Gastroesophageal sphincter (tissue), 3 donors: ENCODE data around the gene MRRF.

Source experiments
- CTCF ChIP-seq, 4 experiments: fragments of 200-600 bp in 2 of 4; fragments of 450-650 bp in 2 of 4; sonication (generic) in 1 of 4; IDR thresholded peaks; one replicate each; pipeline ENCODE4 v1.5.1; 2017 to 2019; ENCODE audit warnings: antibody characterized with exemption in 4 of 4, mild to moderate bottlenecking in 2 of 4, moderate library complexity in 2 of 4
- EP300 ChIP-seq: sonication (generic); formaldehyde crosslinking; IDR thresholded peaks from one replicate; pipeline ENCODE4 v1.6.1; 2017; ENCODE audit warnings: antibody characterized with exemption, mild to moderate bottlenecking
- POLR2A ChIP-seq, 2 donors: fragments of 450-650 bp; IDR thresholded peaks; one replicate each; pipeline ENCODE4 v1.6.1; 2017; ENCODE audit warnings: antibody characterized with exemption in 2 of 2, mild to moderate bottlenecking in 2 of 2, moderate library complexity in 1 of 2
- POLR2AphosphoS5 ChIP-seq: sonication (generic); formaldehyde crosslinking; IDR thresholded peaks from one replicate; pipeline ENCODE4 v1.6.1; 2017; ENCODE audit warnings: antibody characterized with exemption

GRCh38 chr9:122297512-122297911 lies 32.8 kb downstream of the MRRF start:
- TF ChIP-seq POLR2AphosphoS5 (no peak), CTCF (IDR thresholded peaks at IDR 0.05) (no peak), POLR2A (IDR thresholded peaks at IDR 0.05) (no peak), EP300 (no peak)
